NCI-H524 (cell line): ENCODE measurements around the gene PPIG.
"Not testable (repeated sequence)": the region's sequence is repeated elsewhere in the genome, so short reads cannot be mapped to it uniquely, and the experiment has no call there.

Source experiments
- DNase-seq, 2 experiments: peaks; one replicate each; lab custom pipeline; 2025; lab: John Stamatoyannopoulos, UW

PPIG gene

DNA sequence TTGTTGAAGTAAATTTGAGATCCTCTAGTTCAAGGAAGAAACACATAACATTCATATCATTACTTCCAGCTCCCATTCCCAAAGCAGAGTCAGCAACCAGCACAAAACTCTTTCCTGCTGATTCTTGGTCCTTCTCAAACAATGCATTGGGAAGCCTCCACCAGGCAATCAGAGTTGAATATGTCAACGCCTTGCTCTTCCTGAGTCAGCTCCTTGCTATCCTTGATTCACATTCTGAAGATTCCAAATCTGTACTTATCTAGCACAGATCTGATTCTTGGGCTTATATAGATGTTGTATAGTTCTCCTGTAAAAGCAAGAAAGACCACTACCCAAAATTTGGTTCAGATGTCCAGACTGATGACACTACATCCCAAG, 80.4 kb downstream of the PPIG start:
- no peak for DNase-seq

DNA sequence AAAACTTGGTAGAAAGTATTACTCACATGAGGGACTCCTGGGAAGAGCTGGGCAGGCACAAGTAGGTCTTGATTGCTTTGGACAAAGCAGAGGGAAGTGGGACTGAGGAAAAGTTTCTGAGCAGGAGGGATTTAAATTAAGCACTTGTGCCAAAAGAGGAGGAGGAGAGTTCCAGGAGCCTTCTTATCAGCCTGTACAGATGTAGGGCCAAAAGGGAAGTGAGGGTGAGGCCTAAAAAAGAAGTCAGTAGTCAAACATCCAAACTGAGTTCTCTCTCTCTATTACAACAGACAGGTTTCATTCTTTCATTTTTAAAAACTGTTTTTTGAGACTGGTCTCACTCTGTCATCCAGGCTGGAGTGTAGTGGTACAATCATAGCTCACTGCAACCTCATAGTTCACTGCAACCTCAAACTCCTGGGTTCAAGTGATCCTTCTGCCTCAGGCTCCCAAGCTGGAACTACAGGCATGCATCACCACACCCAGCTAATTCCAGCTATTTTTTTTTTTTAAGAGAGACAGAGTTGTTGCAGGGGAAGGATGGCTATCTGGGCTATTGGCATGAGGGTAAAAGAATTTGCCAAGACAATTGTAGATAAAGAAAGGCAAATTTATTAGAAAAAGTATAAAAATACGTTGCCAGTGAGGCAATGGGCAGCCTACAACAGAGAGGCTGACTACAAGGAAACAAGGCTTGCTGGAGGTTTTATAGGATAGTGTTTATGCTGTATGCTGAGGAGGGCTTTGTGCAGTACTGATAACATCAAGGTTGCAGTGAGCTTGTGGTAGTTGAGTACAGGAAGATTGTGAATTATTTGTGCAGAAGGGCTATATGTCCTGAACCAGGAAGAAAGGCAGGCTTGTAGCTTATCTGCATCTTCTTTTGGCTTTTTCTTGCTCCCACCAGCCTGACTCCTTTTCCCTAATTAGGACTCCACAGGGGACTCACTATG, 81.1 kb downstream of the PPIG start:
- DNase-seq: no peak

DNA sequence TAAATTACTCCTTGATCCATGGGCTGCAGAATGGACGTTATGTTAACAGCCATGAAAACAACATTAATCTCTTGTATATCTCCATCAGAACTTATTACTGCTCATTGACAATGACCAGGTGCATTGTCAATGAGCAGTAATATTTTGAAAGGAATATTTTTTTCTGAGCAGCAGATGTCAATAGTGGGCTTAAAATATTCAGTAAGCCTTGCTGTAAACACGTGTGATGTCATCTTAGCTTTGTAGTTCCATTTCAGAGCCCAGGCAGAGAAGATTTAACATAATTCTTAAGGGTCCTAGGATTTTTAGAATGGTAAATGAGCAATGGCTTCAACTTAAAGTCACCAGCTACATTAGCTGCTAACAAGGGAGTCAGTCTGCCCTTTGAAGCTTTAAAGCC, 83.4 kb downstream of the PPIG start:
- no peak for DNase-seq

DNA sequence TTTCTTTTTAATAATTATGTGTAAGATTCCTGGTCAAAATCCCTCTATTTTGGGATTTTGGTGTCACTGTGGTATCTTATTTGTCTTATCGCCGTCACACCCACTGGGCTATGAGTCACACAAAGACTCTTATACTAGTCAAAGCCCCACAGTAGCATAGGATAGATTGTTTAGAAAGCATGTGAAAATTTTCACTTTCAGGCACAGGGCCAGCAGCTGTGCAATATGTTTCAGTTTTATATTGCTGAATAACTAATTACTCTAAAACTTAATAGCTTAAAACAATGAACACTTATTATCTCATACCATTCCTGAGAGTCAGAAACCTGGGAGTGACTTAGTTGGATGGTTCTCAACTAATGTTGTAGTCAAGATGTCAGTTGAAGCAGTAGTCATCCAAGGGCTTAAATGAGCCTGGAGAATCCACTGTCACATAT, 86.1 kb downstream of the PPIG start:
- DNase-seq: no peak

DNA sequence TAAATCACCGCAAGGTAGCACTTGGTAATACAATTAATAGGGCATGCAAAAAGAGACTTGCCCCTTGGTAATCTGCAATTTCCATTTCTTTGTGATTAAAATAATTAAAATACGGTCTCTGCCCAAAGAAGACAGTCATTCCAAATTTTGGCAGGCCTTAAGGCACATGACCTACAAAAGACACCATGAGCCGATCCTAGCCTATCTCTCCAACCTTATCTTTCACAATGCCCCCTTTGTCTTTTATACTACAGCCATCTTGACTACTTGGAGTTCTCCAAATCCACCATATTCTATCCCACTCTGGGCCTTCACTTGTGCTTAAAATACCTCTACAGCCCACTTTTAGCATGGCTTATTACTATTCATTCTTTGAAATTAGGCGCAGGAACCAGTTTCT, 86.8 kb downstream of the PPIG start:
- DNase-seq: no peak

DNA sequence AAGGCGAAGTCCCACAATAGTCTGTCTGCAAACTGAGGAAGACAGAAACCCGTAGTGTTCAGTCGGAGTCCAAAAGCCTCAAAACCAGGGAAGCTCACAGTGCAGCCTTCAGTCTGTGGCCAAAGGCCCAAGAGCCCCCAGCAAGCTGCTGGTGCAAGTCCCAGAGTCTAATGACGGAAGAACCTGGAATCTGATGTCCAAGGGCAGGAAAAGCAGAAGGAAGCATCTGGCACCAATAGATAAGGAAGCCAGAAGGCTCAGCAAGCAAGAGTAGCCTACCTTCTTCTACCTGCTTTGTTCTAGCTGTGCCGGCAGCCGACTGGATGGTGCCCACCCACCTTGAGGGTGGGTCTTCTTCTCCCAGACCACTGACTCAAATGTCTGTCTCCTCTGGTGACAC, 88.3 kb downstream of the PPIG start:
- DNase-seq: no peak

DNA sequence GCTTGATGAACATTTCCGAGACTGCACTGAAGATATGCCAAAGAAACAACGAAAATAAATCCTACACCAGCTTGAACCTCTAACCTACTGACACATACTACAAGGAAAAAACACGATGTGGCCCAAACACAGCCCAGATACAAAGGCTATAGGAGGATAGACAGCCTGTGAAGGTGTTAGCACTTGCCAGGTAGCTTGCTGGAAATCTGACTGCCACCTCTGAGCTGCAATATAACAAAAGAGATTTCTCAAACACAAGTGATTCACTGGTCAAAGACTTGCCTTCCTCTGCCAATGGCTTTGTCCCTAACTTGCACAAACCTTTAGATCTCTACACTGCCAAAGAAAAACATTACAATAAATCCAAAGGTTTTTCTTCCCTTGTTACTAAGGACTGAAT, 89.0 kb downstream of the PPIG start:
- no peak for DNase-seq

DNA sequence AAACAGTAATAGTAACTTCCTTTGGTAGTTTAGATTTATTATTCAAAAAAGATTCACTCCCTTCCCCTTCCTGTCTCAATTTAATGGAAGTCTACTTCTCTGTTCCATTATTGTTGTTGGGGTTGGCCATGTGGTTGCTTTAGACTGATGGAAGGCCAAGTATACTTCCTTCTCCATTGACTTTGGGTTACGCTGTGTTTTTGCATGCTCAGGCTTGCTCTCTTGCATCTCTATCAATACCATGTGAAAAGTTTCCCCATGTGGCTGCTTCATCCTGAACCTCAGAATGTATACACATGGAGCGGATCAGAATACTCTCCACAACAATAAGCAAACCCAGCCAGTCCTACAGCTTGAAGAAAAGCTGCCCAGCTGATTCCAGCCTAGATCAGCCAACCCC, 89.8 kb downstream of the PPIG start:
- DNase-seq: no peak

DNA sequence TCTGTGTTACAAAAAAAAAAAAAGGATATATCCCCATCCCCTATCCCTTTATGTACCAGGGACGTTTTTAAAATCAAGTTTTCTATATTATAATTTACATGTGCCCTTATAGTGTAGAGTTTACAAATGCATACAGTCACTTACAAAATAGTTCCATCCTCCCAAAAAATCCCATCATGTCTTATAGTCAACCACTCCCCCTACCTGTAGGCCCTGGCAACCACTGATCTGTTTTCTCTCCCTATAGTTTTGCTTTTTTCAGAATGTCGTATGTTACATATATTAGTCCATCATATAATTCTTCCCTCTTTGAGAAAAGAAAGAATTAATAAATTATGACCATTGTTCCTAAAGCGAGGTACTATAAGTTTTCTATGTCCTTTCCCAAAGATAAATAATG, 92.2 kb downstream of the PPIG start:
- peak in 1 of 2 experiments; percentile 22 for DNase-seq

DNA sequence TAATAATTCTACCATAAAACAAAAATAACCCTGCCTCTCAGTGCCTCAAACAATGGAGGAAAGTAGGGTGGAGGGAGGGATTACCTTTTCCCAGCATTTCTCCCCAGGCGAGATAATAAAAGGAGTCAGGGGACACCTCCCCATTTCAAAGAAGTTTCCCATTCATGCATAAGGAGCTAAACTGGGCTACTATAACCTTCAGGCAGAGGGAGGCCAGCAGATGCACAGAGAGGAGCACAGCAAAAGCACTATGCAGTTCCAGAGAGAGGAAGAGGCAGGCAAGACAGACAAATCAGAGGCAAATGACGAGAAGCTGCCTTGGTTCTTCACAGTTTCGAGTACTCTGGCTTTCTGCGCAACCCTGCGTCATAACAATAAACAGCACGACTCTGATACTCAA, 92.7 kb downstream of the PPIG start:
- no peak for DNase-seq

DNA sequence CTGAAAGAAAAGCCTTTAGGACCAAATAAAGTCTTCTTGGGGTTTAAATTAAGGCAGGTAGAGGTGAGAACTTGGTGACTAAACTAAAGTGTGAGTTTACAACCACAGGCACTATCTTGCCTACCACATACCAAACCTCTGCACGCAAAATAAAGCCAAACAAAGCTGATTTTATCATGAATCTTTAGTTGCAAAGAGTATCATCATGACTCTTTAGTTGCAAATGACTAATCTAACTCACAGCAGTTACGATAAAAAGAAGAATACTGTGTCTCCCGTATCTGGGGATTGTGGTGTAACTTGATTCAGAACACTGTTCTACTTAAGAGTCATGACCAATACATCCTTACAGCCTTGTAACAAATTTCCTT, 98.9 kb downstream of the PPIG start:
- DNase-seq: no peak

DNA sequence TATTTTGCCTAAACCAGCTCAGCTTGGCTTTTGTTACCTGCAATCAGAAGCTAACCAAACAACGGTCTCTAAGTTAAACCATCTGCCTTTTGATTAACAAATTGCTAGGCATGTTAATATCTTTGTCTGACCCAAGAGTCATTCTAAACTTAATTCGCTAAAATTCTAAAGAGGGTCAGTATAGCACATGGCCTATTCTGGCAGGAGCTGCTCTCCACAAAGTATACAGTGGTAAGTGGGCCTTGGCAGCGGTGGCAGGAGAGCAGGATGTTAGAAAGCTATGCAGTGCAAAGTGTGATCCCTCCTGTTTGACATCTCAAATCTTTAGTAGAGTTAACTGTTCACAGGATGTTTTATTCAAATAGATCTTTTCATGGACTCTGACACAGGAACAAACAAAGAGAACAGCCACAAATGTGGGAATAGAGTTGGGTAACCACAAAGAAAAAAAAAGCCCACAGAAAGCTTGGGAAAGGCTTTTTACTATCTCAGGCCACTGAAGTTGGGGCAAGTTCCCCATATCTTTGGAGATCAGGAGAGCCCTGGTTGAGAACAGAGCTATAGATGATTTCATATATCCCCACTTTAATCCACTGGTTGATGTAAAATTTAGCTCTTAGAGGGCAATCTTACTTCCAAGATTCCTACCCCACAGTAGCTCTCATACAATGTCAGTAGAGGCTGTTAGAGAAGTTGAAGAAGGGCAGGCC, 99.4 kb downstream of the PPIG start:
- DNase-seq: no peak

DNA sequence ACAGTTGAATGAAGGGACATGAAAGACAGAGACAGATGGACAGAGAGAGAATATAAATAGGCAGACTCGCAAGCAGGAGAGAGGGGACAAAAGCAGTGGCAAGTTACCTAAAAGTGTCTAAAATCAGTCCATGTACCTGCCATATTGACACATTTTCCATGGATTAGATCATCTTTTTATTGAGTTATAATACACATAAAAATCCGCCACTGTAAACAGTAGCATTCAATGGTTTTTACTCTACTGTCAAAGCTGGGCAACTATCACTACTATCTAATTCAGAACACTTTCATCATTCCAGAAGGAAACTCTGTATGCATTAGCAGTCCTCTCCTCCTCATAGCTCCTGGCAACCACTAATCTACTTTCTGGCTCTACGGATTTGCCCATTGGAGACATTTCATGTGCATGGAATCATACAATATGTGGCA, 100.0 kb downstream of the PPIG start:
- no peak for DNase-seq

DNA sequence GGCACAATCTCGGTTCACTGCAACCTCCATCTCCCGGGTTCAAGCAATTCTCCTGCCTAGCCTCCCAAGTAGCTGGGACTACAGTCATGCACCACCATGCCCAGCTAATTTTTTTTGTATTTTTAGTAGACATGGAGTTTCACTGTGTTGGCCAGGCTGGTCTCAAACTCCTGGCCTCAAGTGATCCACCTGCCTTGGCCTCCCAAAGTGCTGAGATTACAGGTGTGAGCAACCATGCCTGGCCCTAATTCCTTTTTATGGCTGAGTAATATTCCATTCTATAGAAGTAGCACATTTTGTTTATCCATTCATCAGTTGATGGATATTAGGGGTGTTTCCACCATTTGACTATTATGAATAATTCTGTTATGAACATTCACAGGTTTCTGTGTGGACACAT, 100.6 kb downstream of the PPIG start:
- not testable (repeated sequence) for DNase-seq

DNA sequence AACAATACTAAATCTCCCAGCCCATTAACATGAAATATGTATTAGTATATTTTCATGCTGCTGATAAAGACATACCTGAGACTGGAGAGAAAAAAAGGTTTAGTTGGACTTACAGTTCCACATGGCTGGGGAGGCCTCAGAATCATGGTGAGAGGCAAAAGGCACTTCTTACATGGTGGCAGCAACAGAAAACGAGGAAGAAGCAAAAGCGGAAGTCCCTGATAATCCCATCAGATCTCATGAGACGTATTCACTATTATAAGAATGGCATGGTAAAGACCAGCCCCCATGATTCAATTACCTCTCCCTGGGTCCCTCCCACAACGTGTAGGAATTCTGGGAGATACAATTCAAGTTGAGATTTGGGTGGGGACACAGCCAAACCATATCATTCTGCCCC, 102.7 kb downstream of the PPIG start:
- DNase-seq: not testable (repeated sequence)

DNA sequence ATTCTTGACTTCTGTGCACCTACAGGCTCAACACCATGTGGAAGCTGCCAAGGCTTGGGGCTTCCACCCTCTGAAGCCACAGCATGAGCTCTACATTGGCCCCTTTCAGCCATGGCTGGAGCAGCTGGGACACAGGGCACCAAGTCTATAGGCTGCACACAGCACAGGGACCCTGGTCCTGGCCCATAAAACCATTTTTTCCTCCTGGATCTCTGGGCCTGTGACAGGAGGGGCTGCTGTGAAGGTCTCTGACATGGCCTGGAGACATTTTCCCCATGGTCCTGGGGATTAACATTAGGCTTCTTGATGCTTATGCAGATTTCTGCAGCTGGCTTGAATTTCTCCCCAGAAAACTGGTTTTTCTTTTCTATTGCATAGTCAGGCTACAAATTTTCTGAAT, 103.8 kb downstream of the PPIG start:
- DNase-seq: not testable (repeated sequence)

DNA sequence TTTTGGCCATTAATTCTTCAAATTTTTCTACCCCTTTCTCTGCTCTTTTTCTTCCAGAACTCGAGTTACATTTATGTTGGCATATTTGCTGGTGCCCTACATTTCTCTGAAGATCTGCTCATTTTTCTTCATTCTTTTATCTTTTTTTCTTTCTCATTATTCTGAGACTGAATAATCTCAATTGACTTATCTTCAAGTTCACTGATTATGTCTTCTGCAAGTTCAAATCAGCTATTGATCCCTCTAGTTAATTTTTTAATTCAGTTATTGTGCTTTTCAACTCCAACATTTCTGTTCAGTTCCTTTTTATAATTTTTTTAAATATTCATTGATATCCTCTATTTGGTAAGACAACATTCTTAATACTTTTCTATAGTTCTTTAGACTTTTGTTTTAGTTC, 106.8 kb downstream of the PPIG start:
- DNase-seq: no peak
